Measurements from ENCODE around the gene BRAP.
"Not testable (repeated sequence)": the region's sequence is repeated elsewhere in the genome, so short reads cannot be mapped to it uniquely, and the experiment has no call there.

BRAP gene

GRCh38 chr12:111635524-111635923 lies 50.2 kb downstream of the BRAP start:
- H3K27ac ChIP-seq = no peak overlapping the region; the same call in 1 of the 2 replicates

DNA sequence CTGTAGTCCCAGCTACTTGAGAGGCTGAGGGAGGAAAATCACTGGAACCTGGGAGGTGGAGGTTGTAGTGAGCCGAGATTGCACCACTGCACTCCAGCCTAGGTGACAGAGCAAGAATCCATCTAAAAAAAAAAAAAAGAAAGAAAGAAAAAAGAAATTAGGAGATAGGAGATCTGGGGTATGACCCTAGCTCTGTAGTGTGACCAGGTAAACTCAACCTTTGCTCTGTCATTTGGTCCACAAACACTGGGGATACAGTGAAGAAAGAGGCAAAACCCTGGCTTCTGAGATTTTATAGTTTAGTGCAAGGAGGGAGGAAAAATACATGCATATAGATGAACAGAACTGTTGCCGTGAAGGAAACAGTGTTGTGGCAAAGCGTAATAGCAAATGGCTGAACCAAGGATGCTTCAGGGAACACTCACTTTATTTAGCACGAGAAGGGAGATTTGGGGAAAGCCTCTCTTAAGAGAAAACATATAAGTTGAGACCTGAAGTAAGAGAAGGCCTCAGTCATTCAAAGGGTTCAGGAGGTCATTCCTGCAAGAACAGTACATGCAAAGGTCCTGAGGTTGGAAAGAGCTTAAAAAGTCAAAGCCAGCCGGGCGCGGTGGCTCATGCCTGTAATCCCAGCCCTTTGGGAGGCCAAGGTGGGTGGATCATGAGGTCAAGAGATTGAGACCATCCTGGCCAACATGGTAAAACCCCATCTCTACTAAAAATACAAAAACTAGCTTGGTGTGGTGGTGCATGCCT lies 57.1 kb downstream of the BRAP start:
- no peak overlapping the region for H3K27ac ChIP-seq
- TF ChIP-seq, protein P1, sequence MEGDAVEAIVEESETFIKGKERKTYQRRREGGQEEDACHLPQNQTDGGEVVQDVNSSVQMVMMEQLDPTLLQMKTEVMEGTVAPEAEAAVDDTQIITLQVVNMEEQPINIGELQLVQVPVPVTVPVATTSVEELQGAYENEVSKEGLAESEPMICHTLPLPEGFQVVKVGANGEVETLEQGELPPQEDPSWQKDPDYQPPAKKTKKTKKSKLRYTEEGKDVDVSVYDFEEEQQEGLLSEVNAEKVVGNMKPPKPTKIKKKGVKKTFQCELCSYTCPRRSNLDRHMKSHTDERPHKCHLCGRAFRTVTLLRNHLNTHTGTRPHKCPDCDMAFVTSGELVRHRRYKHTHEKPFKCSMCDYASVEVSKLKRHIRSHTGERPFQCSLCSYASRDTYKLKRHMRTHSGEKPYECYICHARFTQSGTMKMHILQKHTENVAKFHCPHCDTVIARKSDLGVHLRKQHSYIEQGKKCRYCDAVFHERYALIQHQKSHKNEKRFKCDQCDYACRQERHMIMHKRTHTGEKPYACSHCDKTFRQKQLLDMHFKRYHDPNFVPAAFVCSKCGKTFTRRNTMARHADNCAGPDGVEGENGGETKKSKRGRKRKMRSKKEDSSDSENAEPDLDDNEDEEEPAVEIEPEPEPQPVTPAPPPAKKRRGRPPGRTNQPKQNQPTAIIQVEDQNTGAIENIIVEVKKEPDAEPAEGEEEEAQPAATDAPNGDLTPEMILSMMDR (conservative IDR thresholded peaks at IDR 0.05) = no peak
- TF ChIP-seq ZFX (IDR thresholded peaks at IDR 0.05) = no peak

More at GRCh38 chr12:111635524-111635923, 50.2 kb downstream of the BRAP start:
- TF ChIP-seq, protein P1 (conservative IDR thresholded peaks at IDR 0.05) = no peak
- TF ChIP-seq ZFX (IDR thresholded peaks at IDR 0.05) = no peak

GRCh38 chr12:111626230-111626629 lies 59.5 kb downstream of the BRAP start:
- H3K27ac ChIP-seq = no peak overlapping the region
- TF ChIP-seq ZFX (IDR thresholded peaks at IDR 0.05) = no peak
- TF ChIP-seq, protein P1 (conservative IDR thresholded peaks at IDR 0.05) = no peak

- peak overlapping the region; percentile 13; the same call in 1 of the 2 replicates for H3K27ac ChIP-seq
- no peak for TF ChIP-seq ZFX (IDR thresholded peaks at IDR 0.05)
- TF ChIP-seq, protein P1 (conservative IDR thresholded peaks at IDR 0.05) = no peak
These were observed 61.2 kb downstream of the BRAP start for GRCh38 chr12:111624540-111624939.

- H3K27ac ChIP-seq = not testable (repeated sequence)
These were observed 67.9 kb downstream of the BRAP start for GRCh38 chr12:111617841-111618240.

DNA sequence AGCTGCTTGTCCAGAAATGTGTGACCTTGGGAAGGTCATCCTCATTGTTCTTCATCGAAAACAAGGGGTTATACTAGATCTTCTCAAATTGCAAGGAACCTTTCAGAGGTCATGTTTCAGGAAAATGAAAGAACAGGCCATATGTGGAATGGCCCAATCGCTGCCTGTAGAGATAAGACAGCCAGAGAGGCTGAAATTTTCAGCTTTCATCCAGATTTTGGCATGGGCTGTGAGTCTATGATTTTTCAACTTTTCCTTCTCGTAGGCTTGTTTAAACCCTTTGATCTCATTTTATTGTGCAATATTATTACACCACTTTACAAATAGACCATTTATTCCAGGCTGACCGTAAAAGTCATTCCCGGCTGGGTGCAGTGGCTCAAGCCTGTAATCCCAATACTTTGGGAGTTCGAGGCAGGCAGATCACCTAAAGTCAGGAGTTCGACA lies 69.6 kb downstream of the BRAP start:
- no peak for TF ChIP-seq ZFX (IDR thresholded peaks at IDR 0.05)
- TF ChIP-seq, protein P1 (conservative IDR thresholded peaks at IDR 0.05) = no peak
- H3K27ac ChIP-seq = no peak overlapping the region

- no peak overlapping the region for H3K27ac ChIP-seq
- no peak for TF ChIP-seq ZFX (IDR thresholded peaks at IDR 0.05)
- TF ChIP-seq, protein P1 (conservative IDR thresholded peaks at IDR 0.05) = no peak
These were observed 78.5 kb downstream of the BRAP start for GRCh38 chr12:111607239-111607638.

- no peak overlapping the region for H3K27ac ChIP-seq
- no peak for TF ChIP-seq ZFX (IDR thresholded peaks at IDR 0.05)
- TF ChIP-seq, protein P1 (conservative IDR thresholded peaks at IDR 0.05) = no peak
These were observed 79.0 kb downstream of the BRAP start for GRCh38 chr12:111606767-111607230.
